MM.1S (cell line): Measurements from ENCODE around the gene PLEKHM1.

Experiments used
- DNase-seq: peaks from one replicate; pipeline ENCODE4 v3.0.0-alpha.2; 2015
- H2AFZ ChIP-seq: fragments of 300-600 bp; sonication (generic); 2 replicates; pipeline ENCODE4 v1.6.0; 2016; ENCODE audit warnings: antibody characterized with exemption, low read length
- H3F3A ChIP-seq: fragments of 300-600 bp; sonication (generic); 2 replicates; pipeline ENCODE4 v1.6.1; 2016; ENCODE audit warnings: mild to moderate bottlenecking, antibody characterized with exemption, low read length, moderate library complexity, mixed read lengths; ENCODE audit not compliant: insufficient read depth
- H3K27ac ChIP-seq: fragments of 300-600 bp; sonication (generic); 2 replicates; pipeline ENCODE4 v1.5.1; 2016; ENCODE audit warnings: mild to moderate bottlenecking, low read length
- H3K27me3 ChIP-seq: fragments of 300-600 bp; sonication (generic); replicated peaks from 2 replicates; pipeline ENCODE4 v1.6.0; 2016; ENCODE audit warnings: low read length; ENCODE audit not compliant: insufficient read depth
- H3K36me3 ChIP-seq: fragments of 300-600 bp; sonication (generic); replicated peaks from 2 replicates; pipeline ENCODE4 v1.6.1; 2016; ENCODE audit warnings: mild to moderate bottlenecking, low read length, mixed read lengths; ENCODE audit not compliant: insufficient read depth
- H3K4me1 ChIP-seq: fragments of 300-600 bp; sonication (generic); 2 replicates; pipeline ENCODE4 v1.6.1; 2016; ENCODE audit warnings: low read length, mixed read lengths
- H3K4me2 ChIP-seq: fragments of 300-600 bp; sonication (generic); 2 replicates; pipeline ENCODE4 v1.6.0; 2016; ENCODE audit warnings: low read depth, low read length
- H3K4me3 ChIP-seq: fragments of 300-600 bp; sonication (generic); 2 replicates; pipeline ENCODE4 v1.5.1; 2016; ENCODE audit warnings: low read length, mixed read lengths
- H3K79me2 ChIP-seq: fragments of 300-600 bp; sonication (generic); 2 replicates; pipeline ENCODE4 v1.6.1; 2016; ENCODE audit warnings: mixed run types, low read length, mixed read lengths
- H3K9ac ChIP-seq: fragments of 300-600 bp; sonication (generic); 2 replicates; pipeline ENCODE4 v1.6.1; 2016; ENCODE audit warnings: low read length, mixed read lengths
- H3K9me2 ChIP-seq: fragments of 300-600 bp; sonication (generic); replicated peaks from 2 replicates; pipeline ENCODE4 v1.6.1; 2016; ENCODE audit warnings: mild to moderate bottlenecking, low read length, mixed read lengths; ENCODE audit not compliant: insufficient read depth
- H3K9me3 ChIP-seq: fragments of 300-600 bp; sonication (generic); replicated peaks from 2 replicates; pipeline ENCODE4 v1.6.1; 2016; ENCODE audit warnings: mild to moderate bottlenecking, low read length, mixed read lengths; ENCODE audit not compliant: insufficient read depth
- H4K20me1 ChIP-seq: fragments of 300-600 bp; sonication (generic); 2 replicates; pipeline ENCODE4 v1.6.1; 2016; ENCODE audit warnings: mild to moderate bottlenecking, low read length, moderate library complexity, mixed read lengths; ENCODE audit not compliant: insufficient read depth
- EZH2 ChIP-seq: fragments of 300-600 bp; sonication (generic); optimal IDR thresholded peaks from 2 replicates; pipeline ENCODE3; 2017; ENCODE audit warnings: low read depth, mild to moderate bottlenecking, antibody characterized with exemption, low read length, mixed read lengths
- EZH2phosphoT487 ChIP-seq: fragments of 300-600 bp; sonication (generic); IDR thresholded peaks from 2 replicates; pipeline ENCODE4 v1.6.1; 2018; ENCODE audit warnings: antibody characterized with exemption, low read length
- TF ChIP-seq, protein P1 (sequence below): fragments of 300-600 bp; sonication (generic); IDR thresholded peaks from 2 replicates; pipeline ENCODE4 v1.5.1; 2016; ENCODE audit warnings: antibody characterized with exemption, low read length, mixed read lengths

PLEKHM1 gene

GRCh38 chr17:45426561-45426960 lies 64.0 kb downstream of the PLEKHM1 start:
- Histone ChIP-seq H3K9me3 (no peaks in the 10 kb centered on the region), H3K9ac (no peak overlapping the region), H3K36me3 (no peaks in the 10 kb centered on the region), H3F3A (peaks cover 26% of the 10 kb centered on the region), H3K27me3 (no peaks in the 10 kb centered on the region), H3K4me2 (no peak overlapping the region), H3K79me2 (peaks cover 78% of the 10 kb centered on the region), H3K9me2 (no peaks in the 10 kb centered on the region), H3K4me1 (peaks cover 30% of the 10 kb centered on the region), H4K20me1 (no peaks in the 10 kb centered on the region), H3K4me3 (no peak overlapping the region), H2AFZ (no peak overlapping the region), H3K27ac (no peak overlapping the region)
- TF ChIP-seq EZH2phosphoT487, result no peak
- TF ChIP-seq, protein P1, sequence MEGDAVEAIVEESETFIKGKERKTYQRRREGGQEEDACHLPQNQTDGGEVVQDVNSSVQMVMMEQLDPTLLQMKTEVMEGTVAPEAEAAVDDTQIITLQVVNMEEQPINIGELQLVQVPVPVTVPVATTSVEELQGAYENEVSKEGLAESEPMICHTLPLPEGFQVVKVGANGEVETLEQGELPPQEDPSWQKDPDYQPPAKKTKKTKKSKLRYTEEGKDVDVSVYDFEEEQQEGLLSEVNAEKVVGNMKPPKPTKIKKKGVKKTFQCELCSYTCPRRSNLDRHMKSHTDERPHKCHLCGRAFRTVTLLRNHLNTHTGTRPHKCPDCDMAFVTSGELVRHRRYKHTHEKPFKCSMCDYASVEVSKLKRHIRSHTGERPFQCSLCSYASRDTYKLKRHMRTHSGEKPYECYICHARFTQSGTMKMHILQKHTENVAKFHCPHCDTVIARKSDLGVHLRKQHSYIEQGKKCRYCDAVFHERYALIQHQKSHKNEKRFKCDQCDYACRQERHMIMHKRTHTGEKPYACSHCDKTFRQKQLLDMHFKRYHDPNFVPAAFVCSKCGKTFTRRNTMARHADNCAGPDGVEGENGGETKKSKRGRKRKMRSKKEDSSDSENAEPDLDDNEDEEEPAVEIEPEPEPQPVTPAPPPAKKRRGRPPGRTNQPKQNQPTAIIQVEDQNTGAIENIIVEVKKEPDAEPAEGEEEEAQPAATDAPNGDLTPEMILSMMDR, result no peak
- TF ChIP-seq EZH2, result no peak
- no peak for DNase-seq

- no peaks in the 10 kb centered on the region for H3K36me3 ChIP-seq
- H3K4me1 ChIP-seq, result peaks cover 30% of the 10 kb centered on the region
- H3K4me3 ChIP-seq, result no peak overlapping the region
- peak overlapping the region; percentile 47; the same call in 1 of the 2 replicates for H3K4me2 ChIP-seq
- H4K20me1 ChIP-seq, result no peaks in the 10 kb centered on the region
- peaks cover 78% of the 10 kb centered on the region for H3K79me2 ChIP-seq
- H3K9ac ChIP-seq, result no peak overlapping the region
- no peaks in the 10 kb centered on the region for H3K27me3 ChIP-seq
- no peak for DNase-seq
- no peak overlapping the region for H2AFZ ChIP-seq
- no peak overlapping the region for H3K27ac ChIP-seq
- TF ChIP-seq EZH2, result no peak
- TF ChIP-seq EZH2phosphoT487, result no peak
- TF ChIP-seq, protein P1, result no peak
- H3K9me3 ChIP-seq, result no peaks in the 10 kb centered on the region
- H3F3A ChIP-seq, result peaks cover 21% of the 10 kb centered on the region
- no peaks in the 10 kb centered on the region for H3K9me2 ChIP-seq
Measured at GRCh38 chr17:45425984-45426413, 64.5 kb downstream of the PLEKHM1 start.

DNA sequence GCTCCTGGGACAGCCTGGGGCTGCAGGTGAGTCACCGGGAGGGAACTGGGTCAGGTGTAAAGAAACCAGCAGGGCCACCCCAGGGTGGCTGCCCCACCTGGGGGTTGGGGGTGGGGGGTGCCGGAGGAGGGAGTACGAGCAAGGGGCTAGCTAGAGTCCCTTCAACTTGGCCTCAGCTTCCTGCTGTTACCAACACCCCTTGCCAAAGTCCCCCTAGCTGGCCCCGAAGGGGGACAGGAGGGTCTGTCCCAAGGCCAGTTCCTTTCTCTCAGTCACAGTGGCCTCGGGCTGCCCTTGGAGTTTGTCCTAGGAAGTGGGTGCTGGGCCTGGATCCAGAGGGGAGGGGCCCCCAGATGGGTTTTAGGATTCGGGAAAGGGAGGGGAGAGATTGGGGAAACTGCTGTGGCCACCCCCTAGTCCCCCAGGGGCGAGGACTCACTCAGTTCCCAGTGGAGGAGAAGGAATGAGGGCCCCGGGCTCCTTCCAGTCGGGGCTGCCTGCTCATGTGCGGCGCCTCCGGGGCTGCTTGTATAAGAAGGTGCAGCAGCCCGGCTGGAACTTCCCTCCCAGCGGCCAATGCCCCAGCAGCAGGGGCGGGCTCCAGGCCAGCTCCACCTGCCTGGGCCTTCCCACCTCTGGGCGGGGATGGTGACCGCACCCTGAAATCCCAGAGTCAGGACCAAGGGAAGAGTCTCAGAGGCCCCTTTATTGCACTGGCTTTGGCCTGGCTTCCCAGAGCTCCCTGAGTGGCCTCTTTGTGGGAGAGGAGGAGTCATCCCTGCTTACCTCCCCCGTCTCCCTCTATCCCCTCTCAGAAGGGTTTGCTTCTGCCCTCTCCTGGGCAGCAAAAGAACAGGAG lies 65.2 kb downstream of the PLEKHM1 start:
- no peaks in the 10 kb centered on the region for H4K20me1 ChIP-seq
- peaks cover 29% of the 10 kb centered on the region for H3K4me1 ChIP-seq
- DNase-seq, result no peak
- peaks cover 77% of the 10 kb centered on the region for H3K79me2 ChIP-seq
- no peak for TF ChIP-seq EZH2
- TF ChIP-seq, protein P1, result peak; percentile 37
- no peak overlapping the region for H3K27ac ChIP-seq
- peak overlapping the region; percentile 22; the same call in 1 of the 2 replicates for H3K4me3 ChIP-seq
- H3K27me3 ChIP-seq, result no peaks in the 10 kb centered on the region
- H3K9me2 ChIP-seq, result no peaks in the 10 kb centered on the region
- peak overlapping the region; percentile 23; the same call in 1 of the 2 replicates for H3K9ac ChIP-seq
- H3K4me2 ChIP-seq, result peak overlapping the region; percentile 47; the same call in 1 of the 2 replicates
- H3K36me3 ChIP-seq, result no peaks in the 10 kb centered on the region
- H3F3A ChIP-seq, result peaks cover 15% of the 10 kb centered on the region
- no peak overlapping the region for H2AFZ ChIP-seq
- no peaks in the 10 kb centered on the region for H3K9me3 ChIP-seq
